Measurements from ENCODE around the gene FNDC1.
A peak's percentile ranks its signal among the peaks of the same experiment; 100 is the strongest.
"Not testable (repeated sequence)": the region's sequence is repeated elsewhere in the genome, so short reads cannot be mapped to it uniquely, and the experiment has no call there.

The FNDC1 gene

DNA sequence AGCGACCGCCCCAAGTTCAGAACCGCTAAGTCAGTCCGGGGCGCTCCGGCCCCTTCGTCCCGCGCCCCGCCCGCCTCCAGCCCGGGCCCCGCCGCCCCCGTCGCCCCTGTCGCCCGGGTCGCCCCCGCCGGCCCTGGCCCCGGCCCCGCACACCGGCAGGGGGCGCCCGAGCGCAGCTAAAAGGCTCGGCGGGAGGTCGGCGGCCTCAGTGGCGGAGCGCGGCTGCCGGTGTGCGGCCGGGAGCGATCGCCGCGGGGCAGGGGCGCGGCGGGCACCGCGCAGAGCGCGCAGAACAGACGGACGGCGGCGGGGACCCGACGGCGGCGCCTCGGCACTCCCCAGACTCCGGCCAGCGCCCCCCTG is at the start of gene FNDC1:
TSS of gene FNDC1 (plus strand) at position 208 of the 363 bp plus-strand sequence. CDS start 197 bp downstream, outside the sequence.
- DNase-seq = no peak

DNA sequence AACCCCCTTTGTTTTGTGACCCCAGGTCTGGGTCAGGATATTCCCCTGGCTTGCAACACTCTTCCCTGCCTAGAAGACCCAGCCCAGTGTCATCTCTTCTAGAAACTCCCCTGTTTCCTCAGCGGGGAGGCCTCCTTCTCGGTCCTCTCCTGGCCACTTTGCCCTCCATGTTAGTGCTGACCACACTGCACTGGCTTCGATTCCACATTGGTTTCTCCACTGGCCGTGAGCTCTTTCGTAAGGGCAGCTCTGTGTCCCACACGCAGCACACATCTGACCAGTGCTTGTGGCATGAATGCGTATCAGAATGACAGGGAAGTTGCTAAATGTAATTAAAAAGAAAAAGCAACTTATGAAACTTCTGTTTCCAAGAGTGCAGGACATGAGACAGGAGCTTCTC is 49.4 kb upstream of the FNDC1 start:
- DNase-seq = no peak

DNA sequence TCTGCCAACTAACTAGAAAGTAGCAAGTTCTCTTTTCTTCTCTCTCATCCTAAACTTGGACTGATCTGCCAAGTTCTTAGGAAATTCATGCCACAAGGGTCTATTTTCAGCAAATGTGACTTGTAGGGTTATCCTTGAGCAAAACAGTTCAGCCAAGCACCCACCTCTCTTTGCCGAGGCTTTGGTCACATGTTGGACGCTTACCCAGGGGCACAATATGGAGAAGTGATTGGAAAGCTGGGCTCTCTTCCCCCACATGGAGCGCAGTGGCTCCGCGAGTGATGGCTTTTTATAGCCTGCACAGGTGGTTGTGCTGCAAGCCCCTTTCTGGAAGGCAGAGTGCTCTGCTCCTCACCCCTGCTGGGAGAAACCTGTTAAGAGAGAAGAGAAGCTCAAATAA is 47.7 kb upstream of the FNDC1 start:
- DNase-seq = no peak

DNA sequence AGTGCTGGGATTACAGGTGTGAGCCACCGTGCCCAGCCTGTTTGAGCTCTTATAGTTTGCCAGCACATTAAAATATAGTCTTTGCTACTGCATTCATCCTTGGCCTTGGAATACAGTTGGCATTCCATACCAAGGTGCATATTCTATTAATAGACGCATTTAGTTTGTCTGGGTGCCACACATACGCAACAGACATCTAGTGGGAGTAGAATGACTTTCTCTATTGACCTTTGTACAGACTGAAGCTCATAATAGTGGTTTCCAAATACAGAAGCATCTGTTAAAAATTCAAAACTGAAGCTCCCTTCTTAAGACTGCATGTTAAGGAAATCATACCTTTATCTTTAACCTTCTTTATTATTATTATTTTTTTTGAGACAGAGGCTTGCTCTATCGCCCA is 46.7 kb upstream of the FNDC1 start:
- no peak for DNase-seq

DNA sequence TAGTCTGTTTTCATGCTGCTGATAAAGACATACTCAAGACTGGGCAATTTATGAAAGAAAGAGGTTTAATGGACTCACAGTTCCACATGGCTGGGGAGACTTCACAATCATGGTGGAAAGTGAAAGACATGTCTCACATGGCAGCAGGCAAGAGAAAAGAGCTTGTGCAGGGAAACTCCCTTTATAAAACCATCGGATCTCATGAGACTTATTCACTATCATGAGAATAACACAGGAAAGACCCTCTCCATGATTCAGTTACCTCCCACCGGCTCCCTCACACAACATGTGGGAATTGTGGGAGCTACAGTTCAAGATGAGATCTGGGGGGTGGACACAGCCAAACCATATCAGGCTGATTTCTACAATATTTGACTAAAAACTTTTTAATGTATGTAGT is 45.4 kb upstream of the FNDC1 start:
- DNase-seq = not testable (repeated sequence)

DNA sequence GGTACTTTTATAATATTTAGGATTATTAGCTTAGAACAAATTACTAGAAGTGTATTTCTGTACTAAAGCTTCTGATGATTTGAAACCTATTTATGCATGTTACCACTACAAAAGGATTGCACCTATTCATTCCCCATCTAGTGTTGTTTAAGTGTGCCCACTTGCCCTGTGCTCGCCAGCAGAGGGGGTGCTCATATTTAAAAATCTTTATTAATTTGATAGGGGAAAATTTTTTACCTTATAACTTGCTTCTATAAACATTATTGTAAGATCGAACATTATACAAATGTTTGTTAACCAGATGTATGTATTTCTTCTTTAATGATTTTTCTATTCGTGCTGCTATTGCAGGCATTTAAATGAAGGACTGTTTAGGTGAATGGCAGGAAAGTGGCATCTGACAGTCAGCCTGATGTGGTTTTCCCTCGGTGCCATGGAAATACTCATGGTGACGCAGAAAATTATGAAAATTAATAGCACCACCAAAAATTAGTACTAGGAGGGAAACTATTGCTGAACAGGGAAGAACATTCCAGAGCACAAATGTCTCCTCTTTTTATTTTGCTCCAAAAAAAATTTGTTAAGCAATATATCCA is 44.1 kb upstream of the FNDC1 start:
- DNase-seq = no peak

DNA sequence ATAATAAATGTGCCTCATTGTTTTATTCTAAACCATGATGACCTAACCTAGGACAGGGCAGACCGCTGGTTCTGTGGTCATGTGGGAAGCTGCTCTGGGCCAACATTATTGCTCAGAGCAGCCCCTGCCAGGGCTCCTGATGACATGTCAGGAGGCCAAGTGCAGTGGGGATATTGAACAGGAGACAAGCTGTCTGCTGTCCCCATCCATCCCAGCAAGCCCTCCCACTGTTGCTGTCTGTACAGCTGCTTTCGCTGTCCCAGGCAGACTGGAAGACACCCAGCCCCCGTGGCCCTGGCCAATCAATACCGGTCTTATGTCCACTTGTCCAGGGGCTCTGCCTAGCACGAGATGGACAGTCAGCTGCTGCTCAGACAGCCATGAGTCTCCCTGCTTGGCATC is 43.2 kb upstream of the FNDC1 start:
- DNase-seq = no peak

DNA sequence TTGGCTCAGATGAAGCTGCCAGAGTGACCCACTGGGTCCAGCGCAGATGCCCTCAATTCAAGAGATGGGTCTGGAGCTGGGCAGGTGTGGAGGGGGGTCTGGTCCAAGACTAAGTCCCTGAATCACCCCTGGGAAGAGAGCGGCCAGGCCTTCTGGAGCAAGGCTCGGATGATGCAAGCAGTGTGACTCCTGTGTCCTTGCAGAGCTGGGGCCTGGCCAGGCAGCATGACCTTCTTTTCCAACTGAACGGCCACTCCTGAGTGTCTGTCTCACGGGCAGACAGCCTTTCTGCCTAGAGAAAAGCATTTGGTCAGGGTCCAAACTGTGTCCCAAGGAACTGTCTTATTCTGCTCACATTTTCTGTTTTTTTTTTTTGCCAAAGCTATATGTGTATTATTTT is 42.6 kb upstream of the FNDC1 start:
- DNase-seq = no peak

DNA sequence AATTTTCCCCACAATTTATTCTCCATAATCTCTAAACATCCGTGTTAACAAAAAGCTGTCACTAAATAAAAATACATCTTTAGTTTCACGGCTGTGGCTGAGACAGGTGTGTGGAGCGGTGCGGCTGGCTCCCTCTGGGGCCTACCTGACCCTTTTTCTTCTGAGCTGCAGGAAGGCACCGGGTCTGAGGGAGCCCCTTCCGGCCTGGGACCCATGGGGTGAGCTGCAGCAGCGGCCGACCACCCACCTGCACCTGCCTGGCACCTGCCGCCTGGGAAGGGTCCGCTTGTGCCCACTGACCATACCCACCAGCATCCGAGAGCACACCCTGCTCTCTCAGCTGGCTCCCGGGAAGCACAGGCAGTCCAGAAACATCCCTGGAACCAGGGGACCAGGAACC is 41.5 kb upstream of the FNDC1 start:
- no peak for DNase-seq

DNA sequence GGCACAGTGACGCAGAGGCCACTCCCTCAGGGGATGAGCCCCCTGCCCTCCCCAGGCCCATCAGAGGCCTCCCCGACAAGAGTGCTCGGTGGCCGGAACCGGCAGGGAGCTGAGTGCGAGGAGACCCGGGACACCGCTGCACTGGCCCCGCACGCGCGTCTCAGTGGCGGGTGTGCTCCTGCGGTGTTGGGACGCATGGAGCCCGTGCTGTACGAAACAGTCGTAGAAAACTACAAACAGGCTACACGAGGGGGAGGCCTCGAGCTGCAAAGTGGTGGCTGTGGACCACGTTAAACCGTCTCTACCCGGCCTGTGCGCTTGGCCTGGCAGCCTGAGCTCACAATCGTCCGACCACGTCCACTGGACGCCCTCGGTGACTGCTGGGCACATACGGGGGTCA is 40.2 kb upstream of the FNDC1 start:
- DNase-seq = no peak

DNA sequence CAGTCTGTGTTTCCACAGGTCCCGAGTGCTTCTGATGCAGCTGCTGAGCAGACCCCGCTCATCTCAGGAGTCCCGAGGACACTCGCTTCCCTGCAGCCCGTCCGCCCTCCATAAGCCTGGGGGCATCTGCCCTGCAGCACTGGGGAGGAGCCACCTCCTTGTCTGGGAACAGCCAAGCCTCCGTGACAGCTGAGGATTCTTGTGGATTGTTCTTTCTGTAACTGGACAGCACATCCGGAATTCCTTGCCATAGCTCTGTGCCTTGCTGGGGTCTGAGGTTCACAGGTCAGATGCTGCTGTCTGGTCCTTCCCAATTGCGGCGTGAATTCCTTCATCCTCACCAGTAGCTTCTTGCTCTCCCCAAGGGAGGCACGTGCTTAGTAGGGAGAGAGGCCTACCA is 38.4 kb upstream of the FNDC1 start:
- no peak for DNase-seq

DNA sequence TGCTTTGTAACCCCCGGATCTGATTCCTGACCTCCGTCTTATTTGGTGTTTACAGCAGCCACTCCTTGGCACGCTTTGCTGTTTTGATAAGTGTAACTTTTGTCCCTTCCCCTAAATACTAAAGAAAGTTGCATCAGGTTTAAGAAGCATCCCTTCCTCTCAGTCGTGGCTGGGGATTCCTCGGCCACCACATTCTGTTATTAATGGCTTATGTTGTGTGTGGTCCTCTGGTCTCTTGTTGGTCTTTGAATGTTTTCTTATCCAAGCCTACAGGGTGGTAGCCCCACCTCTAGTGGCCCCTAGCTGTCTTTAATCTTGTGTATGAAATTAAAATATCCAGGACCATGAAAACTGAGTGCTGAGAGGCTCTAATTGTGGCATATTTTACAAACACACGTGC is 37.5 kb upstream of the FNDC1 start:
- no peak for DNase-seq

DNA sequence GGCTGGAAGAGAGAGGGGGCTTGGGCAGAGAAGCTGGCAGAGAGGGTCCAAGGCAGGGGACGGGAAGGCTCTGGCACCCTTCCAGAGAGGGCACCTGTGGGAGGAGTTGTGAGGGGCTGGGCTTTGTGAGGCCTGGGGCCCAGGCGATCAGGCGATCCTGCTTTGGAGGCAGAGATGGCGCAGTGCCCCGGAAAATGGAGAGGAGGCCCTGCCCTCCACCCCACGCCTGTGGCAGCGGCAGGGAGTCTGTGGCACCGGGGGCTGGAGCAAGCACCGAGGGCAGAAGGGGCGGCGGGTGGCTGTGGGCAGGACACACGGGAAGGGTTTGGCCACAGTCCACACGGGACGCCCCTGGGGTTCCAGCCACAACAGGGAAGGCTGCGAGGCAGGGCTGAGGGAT is 36.5 kb upstream of the FNDC1 start:
- no peak for DNase-seq

DNA sequence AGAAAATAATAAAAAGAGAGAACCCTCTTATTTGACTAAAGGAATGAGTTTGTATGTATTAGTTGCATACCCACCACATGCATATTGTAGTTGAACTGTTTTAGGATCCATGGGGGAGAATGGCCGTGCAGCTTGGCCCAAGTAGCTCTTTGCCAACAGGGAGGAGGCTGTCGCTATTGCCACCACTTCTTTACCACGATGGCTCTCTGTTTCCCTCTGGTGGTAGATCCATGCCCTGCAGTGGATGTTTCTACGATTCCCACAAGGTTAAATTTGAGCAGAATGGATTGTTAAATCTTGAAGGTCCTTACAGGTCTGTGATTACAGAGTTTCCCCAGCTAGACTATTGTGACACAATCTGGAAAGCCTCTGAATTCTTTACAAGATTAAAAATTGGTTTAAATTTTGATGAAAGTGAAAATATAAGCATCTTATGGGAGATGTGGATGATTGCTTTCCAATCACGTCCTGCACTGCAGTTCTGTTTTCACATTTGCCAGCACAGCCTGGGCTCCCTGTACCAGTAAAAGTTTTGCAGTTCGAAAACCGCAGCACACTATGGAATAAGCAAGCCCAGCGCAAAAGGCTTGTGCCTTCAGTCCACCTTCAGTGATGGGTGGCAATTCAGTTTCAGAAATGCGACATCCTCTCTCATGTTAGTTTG is 34.4 kb upstream of the FNDC1 start:
- peak; percentile 44 to 60 for DNase-seq

DNA sequence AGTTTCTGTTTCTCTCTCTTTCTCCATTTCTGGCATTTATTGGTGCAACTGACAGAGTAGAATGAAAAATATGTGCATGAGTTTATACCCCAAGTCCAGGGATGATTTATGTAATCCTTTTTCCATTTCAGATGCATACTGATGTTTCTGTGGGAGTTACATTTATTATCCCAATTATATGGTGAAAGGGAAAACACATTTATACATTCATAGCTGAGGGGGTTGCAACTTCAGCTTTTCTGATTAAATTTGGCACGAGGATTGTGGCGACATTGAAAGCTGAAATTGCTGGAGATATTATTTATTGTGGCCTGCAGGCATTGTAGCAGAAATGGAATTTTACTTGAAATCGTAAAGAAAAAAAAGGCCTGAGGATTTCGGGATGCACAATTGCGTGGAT is 31.5 kb upstream of the FNDC1 start:
- no peak for DNase-seq

DNA sequence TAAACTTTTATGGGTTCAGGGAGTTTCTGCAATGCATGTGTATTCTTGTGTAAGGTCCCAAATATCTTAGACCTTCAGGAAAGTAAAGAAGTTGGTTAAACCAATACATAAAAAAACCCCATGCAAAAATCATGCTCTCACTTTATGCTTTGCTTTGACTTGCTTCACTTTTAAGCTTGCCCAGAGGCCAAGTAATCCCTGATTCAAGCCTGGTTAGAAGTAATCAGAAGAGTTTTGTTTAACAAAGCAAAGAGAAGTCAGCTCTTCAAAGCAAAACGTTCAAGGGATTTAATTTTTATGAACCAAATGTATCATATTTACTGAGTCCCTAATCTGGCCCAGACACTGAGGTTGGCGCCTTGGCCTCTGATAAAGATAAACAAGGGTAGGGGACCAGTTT is 26.7 kb upstream of the FNDC1 start:
- no peak for DNase-seq

DNA sequence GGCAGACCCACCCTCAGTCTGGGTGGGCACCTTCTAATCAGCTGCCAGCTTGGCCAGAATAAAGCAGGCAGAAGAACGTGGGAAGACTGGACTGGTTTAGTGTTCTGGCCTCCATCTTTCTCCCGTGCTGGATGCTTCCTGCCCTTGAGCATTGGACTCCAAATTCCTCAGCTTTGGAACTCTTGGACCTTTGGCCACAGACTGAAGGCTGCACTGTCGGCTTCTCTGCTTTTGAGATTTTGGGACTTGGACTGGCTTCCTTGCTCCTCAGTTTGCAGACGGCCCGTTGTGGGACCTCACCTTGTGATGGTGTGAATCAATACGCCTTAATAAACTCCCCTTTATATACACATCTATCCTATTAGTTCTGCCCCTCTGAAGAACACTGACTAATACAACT is 20.6 kb upstream of the FNDC1 start:
- no peak for DNase-seq

DNA sequence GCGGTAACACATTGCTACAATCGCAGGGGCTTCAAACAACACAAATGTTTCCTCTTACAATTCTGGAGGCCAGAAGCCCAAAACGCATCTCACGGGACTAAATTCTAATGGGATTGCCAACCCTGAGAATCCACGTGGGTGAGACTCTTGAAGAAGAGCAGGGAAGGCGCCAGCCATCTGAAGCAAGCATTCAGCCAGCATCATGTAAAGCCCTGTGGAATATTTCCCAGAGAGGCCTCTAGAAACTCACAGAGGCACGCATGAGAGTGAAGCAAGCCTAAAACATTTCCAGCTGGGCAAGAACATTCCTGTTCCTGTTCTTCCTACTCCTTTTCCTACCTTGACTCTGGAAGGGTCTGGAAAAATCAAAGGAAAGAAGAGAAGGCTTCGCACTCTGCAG is 19.6 kb upstream of the FNDC1 start:
- DNase-seq = no peak

DNA sequence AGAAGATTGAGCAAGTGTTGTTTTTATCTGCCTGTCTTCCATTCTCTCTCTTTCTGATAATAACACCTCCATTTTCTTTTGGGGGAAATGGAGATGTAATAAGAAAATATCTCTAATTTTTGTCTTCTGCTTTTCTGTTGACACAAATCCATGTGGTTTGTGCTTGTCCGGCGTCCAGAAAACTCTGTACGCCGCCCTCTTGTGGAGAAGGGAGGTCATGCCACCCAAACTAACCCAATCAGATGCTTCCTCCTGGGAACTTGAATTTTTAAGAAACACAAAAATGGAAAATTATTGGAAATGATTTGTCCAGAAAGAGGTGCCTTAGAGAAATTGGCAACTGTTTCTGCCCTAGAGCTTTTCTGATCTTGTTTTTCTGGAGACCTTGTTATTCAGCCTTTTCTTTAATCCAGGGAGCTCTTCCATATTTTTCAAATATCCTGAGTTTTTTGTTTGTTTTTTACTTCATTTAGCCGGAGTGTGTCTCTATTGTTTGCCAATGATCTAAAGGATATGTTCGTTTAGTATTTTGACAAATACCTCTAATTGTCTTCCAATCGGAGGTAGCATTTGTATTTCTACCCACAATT is 17.8 kb upstream of the FNDC1 start:
- DNase-seq = peak; percentile 5 to 34

DNA sequence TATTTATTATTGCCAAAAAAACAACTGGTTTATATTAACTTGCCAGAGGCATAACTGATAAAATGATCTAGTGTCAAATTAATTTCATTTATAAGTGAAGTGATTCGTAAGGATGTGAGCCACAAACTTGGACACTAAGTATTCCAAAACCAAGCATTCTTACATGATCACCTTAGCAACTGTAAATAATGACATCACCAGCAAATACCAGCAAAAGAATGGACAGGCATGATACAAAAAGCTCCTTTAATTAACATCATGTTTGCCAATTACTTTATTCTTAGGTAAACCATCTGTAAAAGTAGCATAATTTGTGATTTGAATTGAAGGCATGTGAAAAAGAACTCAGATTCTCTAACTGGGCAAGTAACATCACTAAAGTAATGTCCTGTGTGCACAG is 17.2 kb upstream of the FNDC1 start:
- no peak for DNase-seq

DNA sequence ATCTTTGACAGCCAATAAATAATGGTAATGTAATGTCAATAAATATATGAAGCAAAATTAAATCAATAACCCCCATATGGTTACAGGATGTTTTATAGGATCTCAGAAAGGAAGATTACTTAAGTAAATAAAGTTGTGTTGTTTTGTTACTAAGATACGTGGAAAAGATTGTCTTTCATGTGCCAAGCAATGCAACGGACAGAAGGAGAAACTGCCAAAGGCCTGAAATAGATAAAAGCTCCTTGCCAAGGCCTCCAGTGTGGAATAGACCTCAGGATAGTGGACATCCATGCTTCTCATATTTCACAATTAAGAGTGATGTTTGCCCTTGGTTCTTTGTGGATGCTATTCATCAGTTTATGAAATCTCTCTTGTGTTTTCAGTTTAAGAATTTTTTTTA is 16.4 kb upstream of the FNDC1 start:
- no peak for DNase-seq

DNA sequence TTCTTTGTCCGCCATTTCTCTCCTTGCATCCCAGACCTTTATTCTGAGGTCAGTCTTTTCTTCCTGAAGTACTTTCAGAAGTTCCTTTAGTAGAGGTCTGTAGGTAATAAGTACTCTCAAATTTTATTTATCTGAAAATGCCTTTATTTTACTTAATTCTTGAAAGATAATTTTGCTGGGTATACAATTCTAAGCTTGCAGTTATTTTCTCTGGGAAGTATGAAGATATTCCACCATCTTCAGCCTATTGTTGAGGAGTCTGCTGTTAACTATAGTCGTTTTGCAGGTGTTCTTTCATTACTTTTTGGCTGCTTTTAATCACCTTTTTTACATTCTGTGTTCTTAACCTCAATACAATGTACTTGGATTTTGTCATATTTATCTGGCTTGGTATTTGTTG is 13.5 kb upstream of the FNDC1 start:
- DNase-seq = no peak

DNA sequence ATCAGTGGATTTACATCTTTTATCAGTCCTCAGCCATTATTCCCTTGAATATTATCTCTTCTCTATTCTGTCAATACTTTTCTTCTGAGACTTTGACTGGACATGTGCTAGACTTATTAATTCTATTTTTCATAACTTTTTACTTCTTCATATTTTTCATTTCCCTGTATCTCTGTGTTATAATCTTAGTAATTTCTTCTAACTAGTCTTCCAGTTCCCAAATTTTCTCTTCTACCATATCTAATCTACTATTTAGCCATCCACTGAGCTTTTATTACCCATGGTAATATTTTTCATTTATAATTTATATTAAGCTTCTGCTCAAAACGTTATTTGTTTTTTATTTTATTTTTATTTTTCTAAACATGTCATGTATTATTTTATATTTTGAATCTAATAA is 13.1 kb upstream of the FNDC1 start:
- DNase-seq = no peak

DNA sequence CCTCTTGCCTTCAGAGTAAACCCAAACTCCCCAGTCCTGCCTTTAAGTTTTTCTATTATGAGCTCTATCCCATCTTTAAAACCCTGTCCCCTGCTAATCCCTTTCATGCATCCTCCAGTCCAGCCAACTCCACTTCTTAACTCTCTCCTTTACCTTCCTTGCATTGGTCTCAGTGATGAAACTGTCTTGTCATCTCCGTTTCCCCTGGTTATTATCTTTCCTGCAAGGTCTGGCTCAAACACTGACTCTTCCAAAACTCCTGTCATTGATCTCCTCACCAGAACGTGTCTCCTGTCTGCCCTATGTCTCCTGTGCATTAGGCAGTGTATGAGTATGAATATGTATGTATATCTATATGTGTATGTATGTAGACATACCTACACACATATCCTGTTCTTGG is 11.8 kb upstream of the FNDC1 start:
- DNase-seq = no peak

DNA sequence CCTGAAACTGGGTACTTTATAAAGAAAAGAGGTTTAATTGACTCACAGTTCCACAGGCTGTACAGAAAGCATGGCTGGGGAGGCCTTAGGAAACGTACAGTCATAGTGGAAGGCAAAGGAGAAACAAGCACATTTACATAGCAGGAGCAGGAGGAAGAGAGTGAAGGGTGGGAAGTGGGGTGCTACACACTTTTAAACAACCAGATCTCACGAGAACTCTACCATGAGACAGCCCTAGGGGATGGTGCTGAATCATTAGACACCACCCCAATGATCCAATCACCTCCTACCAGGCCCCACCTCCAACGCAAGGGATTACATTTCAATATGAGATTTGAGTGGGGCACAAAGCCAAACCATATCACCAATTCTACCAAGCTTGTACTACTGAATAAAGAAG is 7.4 kb upstream of the FNDC1 start:
- no peak for DNase-seq

All from SHP77 (cell line).